RWPE2 (cell line): ENCODE data around the gene THSD7A.

ENCODE experiments used
- ATAC-seq: fragments of 200-7000 bp; cut with Tn5 transposase; 3 replicates; pipeline ENCODE4 v1.9.1; 2021; ENCODE audit warnings: low read depth
- DNase-seq: peaks from one replicate; pipeline ENCODE4 v3.0.0-alpha.2; 2020; ENCODE audit warnings: low spot score
- H3K27ac ChIP-seq: fragments of 450-650 bp; 2 replicates; pipeline ENCODE4 v1.5.1; 2017; ENCODE audit warnings: mild to moderate bottlenecking; ENCODE audit not compliant: poor library complexity, severe bottlenecking
- H3K27me3 ChIP-seq: fragments of 250-450 bp; sonication (Bioruptor Pico); 2 replicates; pipeline ENCODE4 v1.5.1; 2021; ENCODE audit warnings: mild to moderate bottlenecking, moderate library complexity; ENCODE audit not compliant: insufficient read depth, poor library complexity, severe bottlenecking
- H3K36me3 ChIP-seq: fragments of 250-450 bp; sonication (Bioruptor Pico); 2 replicates; pipeline ENCODE4 v1.5.1; 2020; ENCODE audit warnings: low read depth, mild to moderate bottlenecking, moderate library complexity
- H3K4me1 ChIP-seq: fragments of 250-450 bp; sonication (Bioruptor Pico); 2 replicates; pipeline ENCODE4 v1.5.1; 2021; ENCODE audit warnings: mild to moderate bottlenecking, moderate library complexity; ENCODE audit not compliant: insufficient read depth, poor library complexity, severe bottlenecking
- H3K4me3 ChIP-seq: fragments of 250-450 bp; sonication (Bioruptor Pico); 2 replicates; pipeline ENCODE4 v1.5.1; 2021; ENCODE audit warnings: mild to moderate bottlenecking, moderate library complexity; ENCODE audit not compliant: severe bottlenecking
- H3K9me3 ChIP-seq: fragments of 250-450 bp; sonication (Bioruptor Pico); 2 replicates; pipeline ENCODE4 v1.5.1; 2021; ENCODE audit warnings: mild to moderate bottlenecking, moderate library complexity; ENCODE audit not compliant: severe bottlenecking
- CTCF ChIP-seq: fragments of 450-650 bp; IDR thresholded peaks from one replicate; pipeline ENCODE4 v1.5.1; 2017; ENCODE audit warnings: mild to moderate bottlenecking, moderate library complexity; ENCODE audit not compliant: poor library complexity, severe bottlenecking

Gene THSD7A

DNA sequence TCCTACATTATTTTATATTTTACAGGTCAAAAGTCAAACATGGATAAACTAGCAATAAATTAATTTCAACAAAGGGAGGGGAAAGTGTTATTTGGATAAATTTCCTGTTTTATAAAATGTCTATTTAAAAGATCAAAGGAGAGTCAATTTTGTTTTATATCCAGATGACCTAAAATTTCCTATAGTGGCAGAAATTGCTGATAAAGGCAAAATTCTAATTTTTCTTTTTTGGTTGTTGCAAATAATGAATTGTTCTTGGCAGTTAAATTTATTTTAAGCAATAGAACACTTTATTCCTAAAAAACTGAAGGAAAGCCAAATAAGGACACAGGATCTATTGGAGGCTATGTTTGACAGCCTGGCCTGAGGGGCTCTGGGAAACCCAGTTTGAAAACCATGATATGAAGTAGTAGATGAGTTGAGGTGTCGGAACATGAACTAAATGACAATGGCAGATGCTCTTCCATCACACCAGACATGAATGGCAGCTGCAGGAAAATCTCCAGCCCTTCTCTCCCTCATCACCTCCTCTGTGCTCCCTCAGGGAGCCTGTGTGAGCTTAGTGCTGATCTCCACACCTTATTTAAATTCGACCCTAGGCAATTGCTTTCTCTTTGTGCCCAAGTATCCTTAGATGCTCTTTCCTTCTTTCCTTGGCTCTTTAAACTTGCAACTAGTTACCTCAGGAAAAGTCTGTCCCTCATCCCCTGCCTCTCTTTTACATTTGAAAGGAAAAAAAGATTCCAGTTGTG lies 395.0 kb downstream of the THSD7A start:
- no peak for TF ChIP-seq CTCF
- H3K9me3 ChIP-seq = no peaks in the 10 kb centered on the region
- no peaks in the 10 kb centered on the region for H3K36me3 ChIP-seq
- ATAC-seq = no peak
- peaks cover 6% of the 10 kb centered on the region for H3K27me3 ChIP-seq
- no peaks in the 10 kb centered on the region for H3K4me1 ChIP-seq
- no peak overlapping the region for H3K4me3 ChIP-seq
- DNase-seq = no peak
- no peak overlapping the region for H3K27ac ChIP-seq

GRCh38 chr7:11436316-11436715 lies 395.7 kb downstream of the THSD7A start:
- no peaks in the 10 kb centered on the region for H3K36me3 ChIP-seq
- no peak for DNase-seq
- no peak overlapping the region for H3K27ac ChIP-seq
- no peaks in the 10 kb centered on the region for H3K4me1 ChIP-seq
- H3K4me3 ChIP-seq = no peak overlapping the region
- H3K27me3 ChIP-seq = peaks cover 6% of the 10 kb centered on the region
- no peak for ATAC-seq
- no peaks in the 10 kb centered on the region for H3K9me3 ChIP-seq
- TF ChIP-seq CTCF = no peak

DNA sequence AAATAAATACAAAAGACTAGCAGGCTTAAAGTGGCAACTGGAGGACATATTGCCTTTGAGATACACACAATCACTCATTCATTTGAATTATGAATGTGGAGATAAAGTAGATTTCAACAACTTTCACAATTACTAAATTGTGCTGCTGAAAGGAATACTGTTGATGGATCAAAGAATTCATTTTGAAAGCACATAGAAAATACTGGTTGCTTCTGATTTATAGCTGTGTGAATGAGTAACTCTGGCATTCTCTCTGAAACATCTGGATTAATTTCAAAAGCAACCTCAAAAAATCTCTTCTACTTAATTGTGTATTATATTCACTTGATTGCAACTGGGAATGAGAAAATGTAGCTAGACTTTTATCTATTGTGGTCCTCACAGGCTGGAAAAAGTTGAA lies 397.6 kb downstream of the THSD7A start:
- H3K4me3 ChIP-seq = no peak overlapping the region
- no peak for TF ChIP-seq CTCF
- no peak for DNase-seq
- no peak for ATAC-seq
- peaks cover 6% of the 10 kb centered on the region for H3K27me3 ChIP-seq
- no peaks in the 10 kb centered on the region for H3K9me3 ChIP-seq
- no peaks in the 10 kb centered on the region for H3K36me3 ChIP-seq
- no peaks in the 10 kb centered on the region for H3K4me1 ChIP-seq
- no peak overlapping the region for H3K27ac ChIP-seq

DNA sequence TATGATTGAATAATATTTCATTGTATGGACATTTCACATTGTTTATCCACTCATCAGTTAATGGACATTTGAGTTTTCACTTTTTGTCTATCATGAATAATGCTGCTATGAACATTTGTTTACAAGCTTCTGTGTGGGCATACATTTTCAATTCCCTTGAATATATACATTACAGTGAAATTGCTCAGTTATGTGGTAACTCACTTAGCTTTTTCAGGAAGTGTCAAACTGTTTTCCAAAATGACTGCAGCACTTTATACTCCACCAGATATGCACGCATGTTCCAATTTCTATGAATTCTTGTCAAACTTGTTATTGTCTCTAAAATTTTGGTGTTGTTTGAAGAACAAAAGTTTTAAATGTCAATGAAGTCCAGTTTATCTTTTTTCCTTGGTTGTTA lies 401.2 kb downstream of the THSD7A start:
- no peak overlapping the region for H3K4me3 ChIP-seq
- H3K27ac ChIP-seq = no peak overlapping the region
- H3K4me1 ChIP-seq = no peaks in the 10 kb centered on the region
- H3K36me3 ChIP-seq = no peaks in the 10 kb centered on the region
- H3K9me3 ChIP-seq = no peaks in the 10 kb centered on the region
- TF ChIP-seq CTCF = no peak
- DNase-seq = no peak
- ATAC-seq = no peak
- H3K27me3 ChIP-seq = peaks cover 6% of the 10 kb centered on the region

- Histone ChIP-seq H3K27me3 (peaks cover 6% of the 10 kb centered on the region), H3K4me3 (no peak overlapping the region), H3K4me1 (no peaks in the 10 kb centered on the region), H3K27ac (no peak overlapping the region), H3K36me3 (no peaks in the 10 kb centered on the region), H3K9me3 (no peaks in the 10 kb centered on the region)
- no peak for TF ChIP-seq CTCF
- ATAC-seq (no peak), DNase-seq (no peak)
Observed at GRCh38 chr7:11430112-11430511, 401.9 kb downstream of the THSD7A start.
